ENCODE results near the gene ZNF471.

The ZNF471 gene

GRCh38 chr19:56507446-56508289 is at the start of gene ZNF471:
ZNF471 (plus strand) TSS chr19:56507855; CDS start chr19:56511572, 3,717 bp downstream.
- no peaks in the 10 kb centered on the region; the same call in 1 of the 2 replicates for H3K9me3 ChIP-seq (ENCODE audit: control insufficient read depth, insufficient read depth, low read length)
- H3K36me3 ChIP-seq (ENCODE audit: insufficient read depth, low read length) = no peaks in the 10 kb centered on the region
- H3K9ac ChIP-seq (ENCODE audit: low read depth, low read length) = peak within 1 kb of the TSS; percentile 85
- no peaks in the 10 kb centered on the region for H3K4me1 ChIP-seq (ENCODE audit: insufficient read depth, low read length)

- Histone ChIP-seq H3K9me3 (ENCODE audit: control insufficient read depth, insufficient read depth, low read length) (no peaks in the 10 kb centered on the region), H3K4me1 (ENCODE audit: insufficient read depth, low read length) (no peaks in the 10 kb centered on the region), H3K9ac (ENCODE audit: low read depth, low read length) (no peak overlapping the region), H3K36me3 (ENCODE audit: insufficient read depth, low read length) (0 out of 2 replicates have a peak, but pooled peaks cover 2% of the 10 kb centered on the region)
Measured at GRCh38 chr19:56474308-56474707, 33.3 kb upstream of the ZNF471 start.

- no peaks in the 10 kb centered on the region for H3K4me1 ChIP-seq (ENCODE audit: insufficient read depth, low read length)
Measured at GRCh38 chr19:56476093-56476492, 31.6 kb upstream of the ZNF471 start.

GRCh38 chr19:56476651-56477428 is 30.8 kb upstream of the ZNF471 start, which contains the start of gene ZNF667:
ZNF667 (minus strand) TSS chr19:56477345; CDS start chr19:56462370, 14,975 bp downstream.
- no peaks in the 10 kb centered on the region for H3K9me3 ChIP-seq (ENCODE audit: control insufficient read depth, insufficient read depth, low read length)
- H3K9ac ChIP-seq (ENCODE audit: low read depth, low read length) = peak within 1 kb of the TSS; percentile 88
- H3K4me1 ChIP-seq (ENCODE audit: insufficient read depth, low read length) = no peaks in the 10 kb centered on the region
- no peaks in the 10 kb centered on the region for H3K36me3 ChIP-seq (ENCODE audit: insufficient read depth, low read length)

More at GRCh38 chr19:56476093-56476492, 31.6 kb upstream of the ZNF471 start:
- H3K36me3 ChIP-seq (ENCODE audit: insufficient read depth, low read length) = 0 out of 2 replicates have a peak, but pooled peaks cover 2% of the 10 kb centered on the region
- H3K9me3 ChIP-seq (ENCODE audit: control insufficient read depth, insufficient read depth, low read length) = no peaks in the 10 kb centered on the region
- H3K9ac ChIP-seq (ENCODE audit: low read depth, low read length) = peak overlapping the region; percentile 88

- Histone ChIP-seq H3K9ac (ENCODE audit: low read depth, low read length) (peak overlapping the region; percentile 88), H3K36me3 (ENCODE audit: insufficient read depth, low read length) (no peaks in the 10 kb centered on the region), H3K9me3 (ENCODE audit: control insufficient read depth, insufficient read depth, low read length) (no peaks in the 10 kb centered on the region), H3K4me1 (ENCODE audit: insufficient read depth, low read length) (no peaks in the 10 kb centered on the region)
Measured at GRCh38 chr19:56477429-56478338, 30.0 kb upstream of the ZNF471 start.

- H3K4me1 ChIP-seq (ENCODE audit: insufficient read depth, low read length) = peaks cover 5% of the 10 kb centered on the region; the same call in 1 of the 2 replicates
- no peaks in the 10 kb centered on the region; the same call in 1 of the 2 replicates for H3K36me3 ChIP-seq (ENCODE audit: insufficient read depth, low read length)
- no peak overlapping the region for H3K9ac ChIP-seq (ENCODE audit: low read depth, low read length)
- peaks cover 6% of the 10 kb centered on the region; the same call in 1 of the 2 replicates for H3K9me3 ChIP-seq (ENCODE audit: control insufficient read depth, insufficient read depth, low read length)
Measured at GRCh38 chr19:56491399-56491798, 16.3 kb upstream of the ZNF471 start.

- Histone ChIP-seq H3K9me3 (ENCODE audit: control insufficient read depth, insufficient read depth, low read length) (no peaks in the 10 kb centered on the region), H3K36me3 (ENCODE audit: insufficient read depth, low read length) (no peaks in the 10 kb centered on the region), H3K4me1 (ENCODE audit: insufficient read depth, low read length) (no peaks in the 10 kb centered on the region), H3K9ac (ENCODE audit: low read depth, low read length) (no peak overlapping the region)
Measured at GRCh38 chr19:56504581-56504980, 3.1 kb upstream of the ZNF471 start.

- Histone ChIP-seq H3K4me1 (ENCODE audit: insufficient read depth, low read length) (no peaks in the 10 kb centered on the region), H3K9ac (ENCODE audit: low read depth, low read length) (peak overlapping the region; percentile 85), H3K9me3 (ENCODE audit: control insufficient read depth, insufficient read depth, low read length) (no peaks in the 10 kb centered on the region; the same call in 1 of the 2 replicates), H3K36me3 (ENCODE audit: insufficient read depth, low read length) (no peaks in the 10 kb centered on the region)
Measured at GRCh38 chr19:56508290-56508778, 679 bp downstream of the ZNF471 start.

- H3K9ac ChIP-seq (ENCODE audit: low read depth, low read length) = no peak overlapping the region
- no peaks in the 10 kb centered on the region for H3K36me3 ChIP-seq (ENCODE audit: insufficient read depth, low read length)
- H3K4me1 ChIP-seq (ENCODE audit: insufficient read depth, low read length) = no peaks in the 10 kb centered on the region
- H3K9me3 ChIP-seq (ENCODE audit: control insufficient read depth, insufficient read depth, low read length) = peaks cover 14% of the 10 kb centered on the region
Measured at GRCh38 chr19:56525214-56525860, 17.7 kb downstream of the ZNF471 start.

- Histone ChIP-seq H3K9ac (ENCODE audit: low read depth, low read length) (no peak overlapping the region; the same call in 1 of the 2 replicates), H3K4me1 (ENCODE audit: insufficient read depth, low read length) (no peaks in the 10 kb centered on the region), H3K9me3 (ENCODE audit: control insufficient read depth, insufficient read depth, low read length) (peaks cover 3% of the 10 kb centered on the region), H3K36me3 (ENCODE audit: insufficient read depth, low read length) (no peaks in the 10 kb centered on the region)
Measured at GRCh38 chr19:56537442-56537841, 29.8 kb downstream of the ZNF471 start.

- Histone ChIP-seq H3K9me3 (ENCODE audit: control insufficient read depth, insufficient read depth, low read length) (peaks cover 3% of the 10 kb centered on the region; the same call in 1 of the 2 replicates), H3K9ac (ENCODE audit: low read depth, low read length) (peak overlapping the region; percentile 84), H3K4me1 (ENCODE audit: insufficient read depth, low read length) (no peaks in the 10 kb centered on the region), H3K36me3 (ENCODE audit: insufficient read depth, low read length) (no peaks in the 10 kb centered on the region)
Measured at GRCh38 chr19:56538254-56538760, 30.7 kb downstream of the ZNF471 start.

- Histone ChIP-seq H3K4me1 (ENCODE audit: insufficient read depth, low read length) (no peaks in the 10 kb centered on the region), H3K36me3 (ENCODE audit: insufficient read depth, low read length) (no peaks in the 10 kb centered on the region), H3K9me3 (ENCODE audit: control insufficient read depth, insufficient read depth, low read length) (peaks cover 3% of the 10 kb centered on the region; the same call in 1 of the 2 replicates), H3K9ac (ENCODE audit: low read depth, low read length) (peak within 1 kb of the TSS; percentile 89)
Measured at GRCh38 chr19:56538761-56539263, 31.2 kb downstream of the ZNF471 start, which contains the start of gene ZFP28. ZFP28 (plus strand) TSS chr19:56538948; CDS start chr19:56539019, 71 bp downstream.

GRCh38 chr19:56543776-56544175 is 36.1 kb downstream of the ZNF471 start:
- Histone ChIP-seq H3K36me3 (ENCODE audit: insufficient read depth, low read length) (no peaks in the 10 kb centered on the region), H3K4me1 (ENCODE audit: insufficient read depth, low read length) (no peaks in the 10 kb centered on the region), H3K9ac (ENCODE audit: low read depth, low read length) (no peak overlapping the region), H3K9me3 (ENCODE audit: control insufficient read depth, insufficient read depth, low read length) (no peaks in the 10 kb centered on the region; the same call in 1 of the 2 replicates)
